ENCODE measurements around the gene SEH1L.

SEH1L gene

DNA sequence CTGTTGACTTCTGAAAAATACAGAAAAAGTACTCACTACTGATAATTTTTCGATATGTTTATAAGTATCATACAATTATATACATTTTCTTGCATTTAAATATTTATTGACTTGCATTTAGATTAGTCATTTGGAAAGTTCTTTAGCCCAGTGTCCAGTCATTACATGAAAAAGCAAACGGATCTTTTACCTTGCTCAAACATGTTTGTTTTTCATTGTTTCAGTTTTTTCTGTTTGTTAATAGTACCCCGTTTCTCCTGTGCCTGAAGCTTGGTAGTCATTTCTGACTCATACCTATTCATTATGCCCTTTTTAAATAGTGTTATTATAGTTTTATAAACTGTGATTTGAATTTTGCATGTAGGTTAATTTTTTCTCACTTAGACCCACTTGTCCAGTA lies 71.5 kb downstream of the SEH1L start:
- H3K27ac ChIP-seq (ENCODE audit: low read depth, low read length, poor library complexity, severe bottlenecking), result no peak overlapping the region
- no peak overlapping the region for H3K4me2 ChIP-seq (ENCODE audit: low read length)
- peaks cover 99% of the 10 kb centered on the region for H3K36me3 ChIP-seq (ENCODE audit: insufficient read depth, low read length)
- peaks cover 24% of the 10 kb centered on the region; the same call in 1 of the 2 replicates for H3K79me2 ChIP-seq (ENCODE audit: insufficient read depth, low read length)
- no peak overlapping the region for H3K4me3 ChIP-seq (ENCODE audit: low read depth, low read length, poor library complexity, severe bottlenecking)
- no peaks in the 10 kb centered on the region for H3F3A ChIP-seq (ENCODE audit: insufficient read depth, low read length)
- H4K20me1 ChIP-seq (ENCODE audit: insufficient read depth, low read length), result no peaks in the 10 kb centered on the region
- H3K9me3 ChIP-seq (ENCODE audit: low read length), result peaks cover 4% of the 10 kb centered on the region; the same call in 1 of the 2 replicates
- H3K4me1 ChIP-seq (ENCODE audit: insufficient read depth, low read length, severe bottlenecking), result no peaks in the 10 kb centered on the region
- H2AFZ ChIP-seq (ENCODE audit: low read length), result no peak overlapping the region
- TF ChIP-seq EZH2 (IDR thresholded peaks at IDR 0.05; ENCODE audit: borderline replicate concordance, low read length) (no peak), CTCF (IDR thresholded peaks at IDR 0.05; ENCODE audit: low read length) (no peak)
- no peak overlapping the region for H3K9ac ChIP-seq (ENCODE audit: low read length)
- H3K9me2 ChIP-seq (ENCODE audit: low read depth, low read length), result no peaks in the 10 kb centered on the region
- H3K27me3 ChIP-seq (ENCODE audit: insufficient read depth, low read length), result no peaks in the 10 kb centered on the region

DNA sequence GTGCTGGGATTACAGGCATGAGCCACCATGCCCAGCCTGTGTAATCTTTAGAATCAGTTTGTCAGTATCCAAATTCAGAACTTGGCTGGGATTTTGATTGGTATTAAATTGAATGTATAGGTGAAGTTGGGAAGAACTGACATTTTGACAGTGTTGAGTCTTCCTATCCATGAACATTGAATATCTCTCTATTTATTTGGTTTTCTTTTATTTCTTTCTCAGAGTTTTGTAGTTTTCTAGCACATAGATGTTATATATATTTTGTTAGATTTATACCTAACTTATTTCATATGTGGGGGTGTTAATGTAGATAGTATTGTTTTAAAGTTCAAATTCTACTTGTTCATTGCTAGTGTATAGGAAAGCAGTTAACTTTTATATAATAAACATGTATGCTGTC lies 74.8 kb downstream of the SEH1L start:
- H3K4me2 ChIP-seq (ENCODE audit: low read length), result no peak overlapping the region
- H3K9me3 ChIP-seq (ENCODE audit: low read length), result peaks cover 4% of the 10 kb centered on the region; the same call in 1 of the 2 replicates
- H3K4me3 ChIP-seq (ENCODE audit: low read depth, low read length, poor library complexity, severe bottlenecking), result no peak overlapping the region
- H3K79me2 ChIP-seq (ENCODE audit: insufficient read depth, low read length), result peaks cover 28% of the 10 kb centered on the region
- peaks cover 91% of the 10 kb centered on the region for H3K36me3 ChIP-seq (ENCODE audit: insufficient read depth, low read length)
- TF ChIP-seq EZH2 (IDR thresholded peaks at IDR 0.05; ENCODE audit: borderline replicate concordance, low read length) (no peak), CTCF (IDR thresholded peaks at IDR 0.05; ENCODE audit: low read length) (no peak)
- H3K9me2 ChIP-seq (ENCODE audit: low read depth, low read length), result no peaks in the 10 kb centered on the region
- no peaks in the 10 kb centered on the region for H3K27me3 ChIP-seq (ENCODE audit: insufficient read depth, low read length)
- H3K9ac ChIP-seq (ENCODE audit: low read length), result no peak overlapping the region
- H2AFZ ChIP-seq (ENCODE audit: low read length), result no peak overlapping the region
- no peaks in the 10 kb centered on the region for H3F3A ChIP-seq (ENCODE audit: insufficient read depth, low read length)
- H4K20me1 ChIP-seq (ENCODE audit: insufficient read depth, low read length), result no peaks in the 10 kb centered on the region
- H3K27ac ChIP-seq (ENCODE audit: low read depth, low read length, poor library complexity, severe bottlenecking), result no peak overlapping the region
- no peaks in the 10 kb centered on the region for H3K4me1 ChIP-seq (ENCODE audit: insufficient read depth, low read length, severe bottlenecking)

GRCh38 chr18:13025233-13025632 lies 77.4 kb downstream of the SEH1L start:
- H3K36me3 ChIP-seq (ENCODE audit: insufficient read depth, low read length), result peaks cover 89% of the 10 kb centered on the region
- H3K9ac ChIP-seq (ENCODE audit: low read length), result no peak overlapping the region
- no peaks in the 10 kb centered on the region for H3K4me1 ChIP-seq (ENCODE audit: insufficient read depth, low read length, severe bottlenecking)
- H3F3A ChIP-seq (ENCODE audit: insufficient read depth, low read length), result no peaks in the 10 kb centered on the region
- H3K27me3 ChIP-seq (ENCODE audit: insufficient read depth, low read length), result no peaks in the 10 kb centered on the region
- H3K4me3 ChIP-seq (ENCODE audit: low read depth, low read length, poor library complexity, severe bottlenecking), result no peak overlapping the region
- H3K4me2 ChIP-seq (ENCODE audit: low read length), result no peak overlapping the region
- no peak overlapping the region for H2AFZ ChIP-seq (ENCODE audit: low read length)
- peaks cover 28% of the 10 kb centered on the region for H3K79me2 ChIP-seq (ENCODE audit: insufficient read depth, low read length)
- no peak overlapping the region for H3K27ac ChIP-seq (ENCODE audit: low read depth, low read length, poor library complexity, severe bottlenecking)
- H3K9me2 ChIP-seq (ENCODE audit: low read depth, low read length), result no peaks in the 10 kb centered on the region
- TF ChIP-seq EZH2 (IDR thresholded peaks at IDR 0.05; ENCODE audit: borderline replicate concordance, low read length), result no peak
- no peak for TF ChIP-seq CTCF (IDR thresholded peaks at IDR 0.05; ENCODE audit: low read length)
- H3K9me3 ChIP-seq (ENCODE audit: low read length), result peaks cover 4% of the 10 kb centered on the region; the same call in 1 of the 2 replicates
- no peaks in the 10 kb centered on the region for H4K20me1 ChIP-seq (ENCODE audit: insufficient read depth, low read length)
